ENCODE data around the gene TRAK2. TPM values are rescaled to one million over a fixed set of nuclear protein-coding genes. Genes with fewer than 3 reads are reported as not detected.
A peak's percentile ranks its signal among the peaks of the same experiment; 100 is the strongest.

TRAK2 gene
- polyA plus RNA-seq, 1 of the 3 experiments (the other 2 are of a cell fraction) = 10.4 TPM

DNA sequence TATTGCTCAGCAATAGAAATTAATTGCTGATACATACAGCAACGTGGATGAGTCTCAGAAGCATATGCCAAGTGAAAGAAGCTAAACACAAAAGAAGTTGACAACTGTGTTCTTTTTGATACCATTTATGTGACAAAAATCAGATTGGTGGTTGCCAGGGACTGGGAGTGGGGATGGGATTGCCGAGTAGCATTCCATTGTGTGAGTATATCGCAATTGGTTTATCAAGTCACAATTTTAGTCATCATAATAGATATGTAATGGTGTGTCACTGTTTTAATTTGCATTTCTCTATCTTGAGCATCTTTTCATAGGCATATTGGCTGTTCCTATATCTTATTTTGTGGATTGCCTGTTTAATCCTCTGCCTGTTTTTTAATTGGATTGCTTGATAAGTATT, 21.2 kb upstream of the TRAK2 start (continued):
- TF ChIP-seq POLR2AphosphoS5 (IDR thresholded peaks at IDR 0.05; ENCODE audit: low read depth, low read length) (no peak), TAF1 (IDR thresholded peaks at IDR 0.05; ENCODE audit: borderline replicate concordance, low read depth, low read length) (no peak), GABPA (IDR thresholded peaks at IDR 0.05; ENCODE audit: low read depth) (no peak), CHD2 (IDR thresholded peaks at IDR 0.05; ENCODE audit: low read length, partially characterized antibody) (no peak), FOSL2 (IDR thresholded peaks at IDR 0.05; ENCODE audit: borderline replicate concordance, low read depth) (no peak), TCF12 (IDR thresholded peaks at IDR 0.05) (no peak), SMC3 (IDR thresholded peaks at IDR 0.05; ENCODE audit: low read depth, low read length) (no peak), NFIC (IDR thresholded peaks at IDR 0.05; ENCODE audit: borderline replicate concordance) (no peak), RAD21 (IDR thresholded peaks at IDR 0.05; ENCODE audit: low read length) (no peak)
- TF ChIP-seq, protein P1, sequence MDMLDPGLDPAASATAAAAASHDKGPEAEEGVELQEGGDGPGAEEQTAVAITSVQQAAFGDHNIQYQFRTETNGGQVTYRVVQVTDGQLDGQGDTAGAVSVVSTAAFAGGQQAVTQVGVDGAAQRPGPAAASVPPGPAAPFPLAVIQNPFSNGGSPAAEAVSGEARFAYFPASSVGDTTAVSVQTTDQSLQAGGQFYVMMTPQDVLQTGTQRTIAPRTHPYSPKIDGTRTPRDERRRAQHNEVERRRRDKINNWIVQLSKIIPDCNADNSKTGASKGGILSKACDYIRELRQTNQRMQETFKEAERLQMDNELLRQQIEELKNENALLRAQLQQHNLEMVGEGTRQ (IDR thresholded peaks at IDR 0.05; ENCODE audit: borderline replicate concordance, low read depth, low read length) = no peak
- TF ChIP-seq, protein P2, sequence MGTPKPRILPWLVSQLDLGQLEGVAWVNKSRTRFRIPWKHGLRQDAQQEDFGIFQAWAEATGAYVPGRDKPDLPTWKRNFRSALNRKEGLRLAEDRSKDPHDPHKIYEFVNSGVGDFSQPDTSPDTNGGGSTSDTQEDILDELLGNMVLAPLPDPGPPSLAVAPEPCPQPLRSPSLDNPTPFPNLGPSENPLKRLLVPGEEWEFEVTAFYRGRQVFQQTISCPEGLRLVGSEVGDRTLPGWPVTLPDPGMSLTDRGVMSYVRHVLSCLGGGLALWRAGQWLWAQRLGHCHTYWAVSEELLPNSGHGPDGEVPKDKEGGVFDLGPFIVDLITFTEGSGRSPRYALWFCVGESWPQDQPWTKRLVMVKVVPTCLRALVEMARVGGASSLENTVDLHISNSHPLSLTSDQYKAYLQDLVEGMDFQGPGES (IDR thresholded peaks at IDR 0.05; ENCODE audit: low read depth, low read length) = no peak
- TF ChIP-seq, protein P3, sequence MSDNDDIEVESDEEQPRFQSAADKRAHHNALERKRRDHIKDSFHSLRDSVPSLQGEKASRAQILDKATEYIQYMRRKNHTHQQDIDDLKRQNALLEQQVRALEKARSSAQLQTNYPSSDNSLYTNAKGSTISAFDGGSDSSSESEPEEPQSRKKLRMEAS (IDR thresholded peaks at IDR 0.05; ENCODE audit: low read depth) = no peak

DNA sequence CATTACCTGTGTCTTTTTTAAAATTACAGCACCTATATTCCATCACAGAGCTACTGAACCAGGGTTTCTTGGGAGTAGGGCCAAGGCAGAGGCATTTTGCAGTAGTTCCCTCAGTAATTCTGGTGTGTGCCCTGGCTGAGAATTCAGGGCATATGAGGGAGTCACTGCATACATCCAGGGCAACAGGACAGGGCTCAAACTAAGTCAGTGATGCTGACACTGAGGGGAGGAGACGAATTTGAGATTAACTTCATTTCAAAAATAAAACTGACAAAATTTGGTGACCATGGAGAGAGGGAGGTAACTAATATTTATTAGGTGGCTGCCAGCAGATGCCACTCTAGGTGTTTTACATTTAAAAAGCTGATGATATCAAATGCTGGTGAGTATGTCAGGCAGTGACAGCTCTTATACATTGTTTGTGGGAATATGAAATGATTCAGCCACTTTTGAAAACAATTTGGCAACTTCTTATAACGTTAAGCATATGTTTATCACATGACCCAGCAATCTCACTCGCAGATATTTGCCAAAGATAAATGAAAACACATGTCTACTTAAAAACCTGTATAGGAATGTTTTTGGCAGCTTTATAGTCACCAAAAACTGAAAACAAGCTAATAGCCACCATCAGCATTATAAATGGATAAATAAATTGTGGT, 20.6 kb upstream of the TRAK2 start:
- CTCF ChIA-PET = interaction anchor here (0.5 to 1.1 kb wide), 4 partner anchors 19 to 127 kb away, joined by 3 read pairs; no protein-coding TSS in a partner anchor
- no peak for TF ChIP-seq RCOR1 (IDR thresholded peaks at IDR 0.05; ENCODE audit: low read length)
- TF ChIP-seq, protein P4, sequence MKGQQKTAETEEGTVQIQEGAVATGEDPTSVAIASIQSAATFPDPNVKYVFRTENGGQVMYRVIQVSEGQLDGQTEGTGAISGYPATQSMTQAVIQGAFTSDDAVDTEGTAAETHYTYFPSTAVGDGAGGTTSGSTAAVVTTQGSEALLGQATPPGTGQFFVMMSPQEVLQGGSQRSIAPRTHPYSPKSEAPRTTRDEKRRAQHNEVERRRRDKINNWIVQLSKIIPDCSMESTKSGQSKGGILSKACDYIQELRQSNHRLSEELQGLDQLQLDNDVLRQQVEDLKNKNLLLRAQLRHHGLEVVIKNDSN (IDR thresholded peaks at IDR 0.05; ENCODE audit: borderline replicate concordance, low read depth) = peak; percentile 75
- no peak for TF ChIP-seq RAD21 (IDR thresholded peaks at IDR 0.05; ENCODE audit: low read length)
- TF ChIP-seq RXRA (IDR thresholded peaks at IDR 0.05; ENCODE audit: borderline replicate concordance, low read depth) = peak; percentile 44; the same call in 1 of the 2 replicates
- TF ChIP-seq NRF1 (IDR thresholded peaks at IDR 0.05; ENCODE audit: low read depth, low read length) = no peak
- no peak for TF ChIP-seq FOXJ3 (CRISPR knock-in tag; IDR thresholded peaks at IDR 0.05)
- peak; percentile 97 for TF ChIP-seq TCF12 (IDR thresholded peaks at IDR 0.05)
- TF ChIP-seq POLR2AphosphoS5 (IDR thresholded peaks at IDR 0.05; ENCODE audit: low read depth, low read length) = no peak
- TF ChIP-seq TAF1 (IDR thresholded peaks at IDR 0.05; ENCODE audit: borderline replicate concordance, low read depth, low read length) = no peak
- TF ChIP-seq, protein P5, sequence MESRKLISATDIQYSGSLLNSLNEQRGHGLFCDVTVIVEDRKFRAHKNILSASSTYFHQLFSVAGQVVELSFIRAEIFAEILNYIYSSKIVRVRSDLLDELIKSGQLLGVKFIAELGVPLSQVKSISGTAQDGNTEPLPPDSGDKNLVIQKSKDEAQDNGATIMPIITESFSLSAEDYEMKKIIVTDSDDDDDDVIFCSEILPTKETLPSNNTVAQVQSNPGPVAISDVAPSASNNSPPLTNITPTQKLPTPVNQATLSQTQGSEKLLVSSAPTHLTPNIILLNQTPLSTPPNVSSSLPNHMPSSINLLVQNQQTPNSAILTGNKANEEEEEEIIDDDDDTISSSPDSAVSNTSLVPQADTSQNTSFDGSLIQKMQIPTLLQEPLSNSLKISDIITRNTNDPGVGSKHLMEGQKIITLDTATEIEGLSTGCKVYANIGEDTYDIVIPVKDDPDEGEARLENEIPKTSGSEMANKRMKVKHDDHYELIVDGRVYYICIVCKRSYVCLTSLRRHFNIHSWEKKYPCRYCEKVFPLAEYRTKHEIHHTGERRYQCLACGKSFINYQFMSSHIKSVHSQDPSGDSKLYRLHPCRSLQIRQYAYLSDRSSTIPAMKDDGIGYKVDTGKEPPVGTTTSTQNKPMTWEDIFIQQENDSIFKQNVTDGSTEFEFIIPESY (IDR thresholded peaks at IDR 0.05; ENCODE audit: borderline replicate concordance, low read depth) = no peak
- TF ChIP-seq MXI1 (IDR thresholded peaks at IDR 0.05; ENCODE audit: low read depth, low read length) = no peak
- TF ChIP-seq JUND (IDR thresholded peaks at IDR 0.05) = peak; percentile 67
- TF ChIP-seq FOSL2 (IDR thresholded peaks at IDR 0.05; ENCODE audit: borderline replicate concordance, low read depth) = peak; percentile 50; the same call in 1 of the 2 replicates
- peak; percentile 34; the same call in 1 of the 2 replicates for TF ChIP-seq FOXM1 (IDR thresholded peaks at IDR 0.05; ENCODE audit: low read depth)
- peak; percentile 46; the same call in 1 of the 2 replicates for TF ChIP-seq NFIC (IDR thresholded peaks at IDR 0.05; ENCODE audit: borderline replicate concordance)
- TF ChIP-seq, protein P6, sequence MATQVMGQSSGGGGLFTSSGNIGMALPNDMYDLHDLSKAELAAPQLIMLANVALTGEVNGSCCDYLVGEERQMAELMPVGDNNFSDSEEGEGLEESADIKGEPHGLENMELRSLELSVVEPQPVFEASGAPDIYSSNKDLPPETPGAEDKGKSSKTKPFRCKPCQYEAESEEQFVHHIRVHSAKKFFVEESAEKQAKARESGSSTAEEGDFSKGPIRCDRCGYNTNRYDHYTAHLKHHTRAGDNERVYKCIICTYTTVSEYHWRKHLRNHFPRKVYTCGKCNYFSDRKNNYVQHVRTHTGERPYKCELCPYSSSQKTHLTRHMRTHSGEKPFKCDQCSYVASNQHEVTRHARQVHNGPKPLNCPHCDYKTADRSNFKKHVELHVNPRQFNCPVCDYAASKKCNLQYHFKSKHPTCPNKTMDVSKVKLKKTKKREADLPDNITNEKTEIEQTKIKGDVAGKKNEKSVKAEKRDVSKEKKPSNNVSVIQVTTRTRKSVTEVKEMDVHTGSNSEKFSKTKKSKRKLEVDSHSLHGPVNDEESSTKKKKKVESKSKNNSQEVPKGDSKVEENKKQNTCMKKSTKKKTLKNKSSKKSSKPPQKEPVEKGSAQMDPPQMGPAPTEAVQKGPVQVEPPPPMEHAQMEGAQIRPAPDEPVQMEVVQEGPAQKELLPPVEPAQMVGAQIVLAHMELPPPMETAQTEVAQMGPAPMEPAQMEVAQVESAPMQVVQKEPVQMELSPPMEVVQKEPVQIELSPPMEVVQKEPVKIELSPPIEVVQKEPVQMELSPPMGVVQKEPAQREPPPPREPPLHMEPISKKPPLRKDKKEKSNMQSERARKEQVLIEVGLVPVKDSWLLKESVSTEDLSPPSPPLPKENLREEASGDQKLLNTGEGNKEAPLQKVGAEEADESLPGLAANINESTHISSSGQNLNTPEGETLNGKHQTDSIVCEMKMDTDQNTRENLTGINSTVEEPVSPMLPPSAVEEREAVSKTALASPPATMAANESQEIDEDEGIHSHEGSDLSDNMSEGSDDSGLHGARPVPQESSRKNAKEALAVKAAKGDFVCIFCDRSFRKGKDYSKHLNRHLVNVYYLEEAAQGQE (IDR thresholded peaks at IDR 0.05; ENCODE audit: low read depth, low read length) = no peak

More for the DNA sequence above, 20.6 kb upstream of the TRAK2 start:
- H4K20me1 ChIP-seq (ENCODE audit: insufficient read depth) = no peaks in the 10 kb centered on the region
- no peaks in the 10 kb centered on the region for H3K79me2 ChIP-seq (ENCODE audit: insufficient read depth)
- H3K4me2 ChIP-seq = peak overlapping the region; percentile 21; the same call in 1 of the 2 replicates
- H2AFZ ChIP-seq (ENCODE audit: low read depth) = no peak overlapping the region
- no peaks in the 10 kb centered on the region for H3K9me2 ChIP-seq
- H3K27ac ChIP-seq (ENCODE audit: low read depth in 2 of 2, low read length in 1 of 2) = peak overlapping the region; percentile 64 to 85
- DNase-seq = no peak
- H3K36me3 ChIP-seq (replicated peaks in 1 of 2; ENCODE audit: control insufficient read depth in 1 of 2, insufficient read depth in 2 of 2, low read length in 1 of 2) = peaks cover 53 to 59% of the 10 kb centered on the region in 2 experiments
- peaks cover 20% of the 10 kb centered on the region for H3F3A ChIP-seq (replicated peaks; ENCODE audit: insufficient read depth)
- no peaks in the 10 kb centered on the region for H3K27me3 ChIP-seq (ENCODE audit: insufficient read depth)
- H3K4me1 ChIP-seq (ENCODE audit: control insufficient read depth in 1 of 2, insufficient read depth in 2 of 2, low read depth in 1 of 2, low read length in 1 of 2) = peaks cover 14 to 16% of the 10 kb centered on the region in 2 experiments
- no peak overlapping the region; a peak in 1 of 4 replicates for H3K4me3 ChIP-seq (ENCODE audit: low read depth in 2 of 2, low read length in 1 of 2)
- H3K9ac ChIP-seq = peak overlapping the region; percentile 15; the same call in 1 of the 2 replicates
- POLR2A ChIA-PET = no interaction called here
- 25% methylated on average over 3 of the region's 3 CpGs for WGBS (ENCODE audit: low lambda C conversion rate)
- H3K9me3 ChIP-seq = no peaks in the 10 kb centered on the region
